SK-N-SH (cell line): ENCODE data around the gene CNTD1. TPM values are rescaled to one million over a fixed set of nuclear protein-coding genes. Genes with fewer than 3 reads are reported as not detected.

Source experiments
- CTCF ChIA-PET: fragments of 300-600, 350-600 bp; formaldehyde crosslinking; extraction: SDS; loops from one replicate; lab custom pipeline; 2021; lab: Yijun Ruan, JAX
- POLR2A ChIA-PET: fragments of 350-600 bp; sonication (Branson Sonifier 250); formaldehyde crosslinking; extraction: SDS; loops from one replicate; lab custom pipeline; 2020; ENCODE audit warnings: antibody characterized with exemption, inconsistent platforms; lab: Yijun Ruan, JAX
- DNase-seq: peaks from one replicate; pipeline ENCODE4 v3.0.0; 2012
- H2AFZ ChIP-seq: fragments of 200-600 bp; sonication (generic); 2 replicates; pipeline ENCODE4 v1.8.1; 2016; ENCODE audit warnings: antibody characterized with exemption, mild to moderate bottlenecking, low read depth
- H3F3A ChIP-seq: fragments of 200-600 bp; sonication (generic); replicated peaks from 2 replicates; pipeline ENCODE3; 2016; ENCODE audit warnings: antibody characterized with exemption, mild to moderate bottlenecking; ENCODE audit not compliant: insufficient read depth
- H3K27ac ChIP-seq, 2 experiments: fragments of 200-500 bp in 1 of 2; fragments of 200-600 bp in 1 of 2; sonication (Bioruptor generic) in 1 of 2; sonication (generic), shearing (Covaris generic) in 1 of 2; 2 replicates each; pipeline versions ENCODE4 v1.5.1 to v1.6.1; 2014 to 2016; ENCODE audit warnings: low read depth in 2 of 2, inconsistent platforms in 1 of 2, low read length in 1 of 2, mild to moderate bottlenecking in 1 of 2, mixed read lengths in 1 of 2
- H3K27me3 ChIP-seq: fragments of 200-600 bp; sonication (generic), shearing (Covaris generic); 2 replicates; pipeline ENCODE4 v1.6.1; 2016; ENCODE audit warnings: mixed run types; ENCODE audit not compliant: insufficient read depth
- H3K36me3 ChIP-seq, 2 experiments: fragments of 200-500 bp in 1 of 2; fragments of 200-600 bp in 1 of 2; sonication (Bioruptor generic) in 1 of 2; sonication (generic) in 1 of 2; replicated peaks in 1 of 2; 2 replicates each; pipeline versions ENCODE3 to v1.5.1; 2014 to 2016; ENCODE audit warnings: low read length in 1 of 2, mild to moderate bottlenecking in 1 of 2; ENCODE audit not compliant: insufficient read depth in 2 of 2, control insufficient read depth in 1 of 2
- H3K4me1 ChIP-seq, 2 experiments: fragments of 200-500 bp in 1 of 2; fragments of 200-600 bp in 1 of 2; sonication (Bioruptor generic) in 1 of 2; sonication (generic), shearing (Covaris generic) in 1 of 2; 2 replicates each; pipeline versions ENCODE4 v1.5.1 to v1.6.1; 2014 to 2016; ENCODE audit warnings: low read depth in 1 of 2, low read length in 1 of 2, mixed run types in 1 of 2; ENCODE audit not compliant: insufficient read depth in 2 of 2, control insufficient read depth in 1 of 2
- H3K4me2 ChIP-seq: fragments of 200-600 bp; sonication (generic), shearing (Covaris generic); 2 replicates; pipeline ENCODE4 v1.6.1; 2017; ENCODE audit warnings: mixed run types
- H3K4me3 ChIP-seq, 2 experiments: fragments of 200-500 bp in 1 of 2; fragments of 200-600 bp in 1 of 2; sonication (Bioruptor generic) in 1 of 2; sonication (generic), shearing (Covaris generic) in 1 of 2; 2 replicates each; pipeline versions ENCODE4 v1.5.1 to v1.8.1; 2014 to 2016; ENCODE audit warnings: low read depth in 2 of 2, inconsistent platforms in 1 of 2, low read length in 1 of 2, mild to moderate bottlenecking in 1 of 2, mixed read lengths in 1 of 2, moderate library complexity in 1 of 2
- H3K79me2 ChIP-seq: fragments of 200-600 bp; sonication (generic); 2 replicates; pipeline ENCODE4 v1.8.1; 2017; ENCODE audit warnings: mild to moderate bottlenecking; ENCODE audit not compliant: insufficient read depth
- H3K9ac ChIP-seq: fragments of 200-600 bp; sonication (generic); 2 replicates; pipeline ENCODE4 v1.6.1; 2017; ENCODE audit warnings: mixed run types
- H3K9me2 ChIP-seq: fragments of 200-600 bp; sonication (generic); 2 replicates; pipeline ENCODE4 v1.6.1; 2017; ENCODE audit warnings: mixed run types
- H3K9me3 ChIP-seq: fragments of 200-600 bp; sonication (generic); 2 replicates; pipeline ENCODE4 v1.6.1; 2017; ENCODE audit warnings: mixed run types, mild to moderate bottlenecking, moderate library complexity
- H4K20me1 ChIP-seq: fragments of 200-600 bp; sonication (generic); 2 replicates; pipeline ENCODE4 v1.6.1; 2017; ENCODE audit warnings: mild to moderate bottlenecking, mixed run types; ENCODE audit not compliant: insufficient read depth
- GATA2 ChIP-seq: sonication (generic); formaldehyde crosslinking; IDR thresholded peaks from 2 replicates; pipeline ENCODE4 v1.5.0; 2020; ENCODE audit warnings: mild to moderate bottlenecking, missing genetic modification reagents
- MEF2A ChIP-seq: IDR thresholded peaks from 2 replicates; pipeline ENCODE4 v1.4.0; 2012; ENCODE audit warnings: low read depth, borderline replicate concordance
- POLR2AphosphoS5 ChIP-seq: IDR thresholded peaks from 2 replicates; pipeline ENCODE4 v1.6.1; 2012; ENCODE audit warnings: low read depth, low read length
- RXRA ChIP-seq: IDR thresholded peaks from 2 replicates; pipeline ENCODE4 v1.4.0; 2012; ENCODE audit warnings: low read depth, mild to moderate bottlenecking, borderline replicate concordance
- SIN3A ChIP-seq: IDR thresholded peaks from 2 replicates; pipeline ENCODE4 v1.6.1; 2012; ENCODE audit warnings: low read depth, mild to moderate bottlenecking, low read length, moderate library complexity, borderline replicate concordance
- SMC3 ChIP-seq: IDR thresholded peaks from 2 replicates; pipeline ENCODE4 v1.6.1; 2012; ENCODE audit warnings: low read depth, low read length, improper control_type of control experiment
- YY1 ChIP-seq: IDR thresholded peaks from 2 replicates; pipeline ENCODE4 v1.4.0; 2012; ENCODE audit warnings: low read depth, mild to moderate bottlenecking
- WGBS: methylation state at CpG from one replicate; pipeline ENCODE4 v1.1.6; 2017; ENCODE audit warnings: low lambda C conversion rate; 5-methylcytosine and 5-hydroxymethylcytosine counted together
- polyA plus RNA-seq, 3 experiments: library from polyadenylated mRNA; depleted of rRNA; stranded (reverse); fragments of >200 nt; gene quantifications; 2 replicates each; pipeline ENCODE4 v1.2.3, GENCODE V29; 2012
- TF ChIP-seq, protein P1 (sequence below): IDR thresholded peaks from 2 replicates; pipeline ENCODE4; 2012
- TF ChIP-seq, protein P2 (sequence below): IDR thresholded peaks from 2 replicates; pipeline ENCODE4 v1.6.1; 2012; ENCODE audit warnings: mild to moderate bottlenecking, low read depth, low read length, moderate library complexity

CNTD1 gene
- polyA plus RNA-seq, 1 of the 3 experiments (the other 2 are of a cell fraction), result not detected

DNA sequence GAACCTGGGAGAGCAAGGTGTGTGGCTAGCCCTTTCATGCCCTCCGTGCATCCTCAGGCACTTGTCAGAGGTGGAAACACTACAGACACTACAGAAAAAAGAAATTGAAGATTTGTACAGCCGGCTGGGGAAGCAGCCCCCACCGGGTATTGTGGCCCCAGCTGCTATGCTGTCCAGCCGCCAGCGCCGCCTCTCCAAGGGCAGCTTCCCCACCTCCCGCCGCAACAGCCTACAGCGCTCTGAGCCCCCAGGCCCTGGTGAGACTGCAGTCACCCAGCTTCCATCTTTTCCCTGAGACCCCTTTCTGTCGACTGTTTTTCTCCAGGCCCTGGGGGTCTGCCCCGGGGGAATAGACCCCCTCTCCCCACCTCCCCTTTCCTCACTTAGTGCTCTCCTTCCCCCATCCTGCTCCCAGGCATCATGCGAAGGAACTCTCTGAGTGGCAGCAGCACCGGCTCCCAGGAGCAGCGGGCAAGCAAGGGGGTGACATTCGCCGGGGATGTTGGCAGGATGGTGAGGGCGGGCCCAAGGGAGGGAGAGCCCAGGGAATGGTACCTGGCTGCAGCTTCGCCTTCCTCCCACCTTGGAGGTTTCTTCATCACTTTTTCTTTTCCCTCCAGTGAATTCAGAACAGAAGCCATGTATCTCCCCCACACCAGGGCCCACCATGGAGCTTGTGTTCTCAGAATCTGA, 2.4 kb upstream of the CNTD1 start:
- no peaks in the 10 kb centered on the region for H4K20me1 ChIP-seq
- H3K4me2 ChIP-seq, result no peak overlapping the region
- ChIA-PET CTCF (interaction anchor here (0.9 to 1.3 kb wide), 3 partner anchors 24 to 219 kb away, joined by 4 to 5 read pairs (median 4); partner anchors contain the start of genes PSMC3IP and RAMP2), POLR2A (no interaction called here)
- no peaks in the 10 kb centered on the region for H3K36me3 ChIP-seq
- H2AFZ ChIP-seq, result no peak overlapping the region
- H3K27ac ChIP-seq, result no peak overlapping the region
- peaks cover 18% of the 10 kb centered on the region; the same call in 1 of the 2 replicates for H3K79me2 ChIP-seq
- no peak overlapping the region for H3K4me3 ChIP-seq
- peaks cover 8% of the 10 kb centered on the region for H3F3A ChIP-seq
- DNase-seq, result no peak
- TF ChIP-seq MEF2A (no peak), POLR2AphosphoS5 (no peak), SIN3A (no peak), YY1 (no peak), RXRA (no peak), SMC3 (no peak), GATA2 (CRISPR knock-in tag) (no peak)
- TF ChIP-seq, protein P1, sequence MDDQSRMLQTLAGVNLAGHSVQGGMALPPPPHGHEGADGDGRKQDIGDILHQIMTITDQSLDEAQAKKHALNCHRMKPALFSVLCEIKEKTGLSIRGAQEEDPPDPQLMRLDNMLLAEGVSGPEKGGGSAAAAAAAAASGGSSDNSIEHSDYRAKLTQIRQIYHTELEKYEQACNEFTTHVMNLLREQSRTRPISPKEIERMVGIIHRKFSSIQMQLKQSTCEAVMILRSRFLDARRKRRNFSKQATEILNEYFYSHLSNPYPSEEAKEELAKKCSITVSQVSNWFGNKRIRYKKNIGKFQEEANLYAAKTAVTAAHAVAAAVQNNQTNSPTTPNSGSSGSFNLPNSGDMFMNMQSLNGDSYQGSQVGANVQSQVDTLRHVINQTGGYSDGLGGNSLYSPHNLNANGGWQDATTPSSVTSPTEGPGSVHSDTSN, result no peak
- TF ChIP-seq, protein P2, sequence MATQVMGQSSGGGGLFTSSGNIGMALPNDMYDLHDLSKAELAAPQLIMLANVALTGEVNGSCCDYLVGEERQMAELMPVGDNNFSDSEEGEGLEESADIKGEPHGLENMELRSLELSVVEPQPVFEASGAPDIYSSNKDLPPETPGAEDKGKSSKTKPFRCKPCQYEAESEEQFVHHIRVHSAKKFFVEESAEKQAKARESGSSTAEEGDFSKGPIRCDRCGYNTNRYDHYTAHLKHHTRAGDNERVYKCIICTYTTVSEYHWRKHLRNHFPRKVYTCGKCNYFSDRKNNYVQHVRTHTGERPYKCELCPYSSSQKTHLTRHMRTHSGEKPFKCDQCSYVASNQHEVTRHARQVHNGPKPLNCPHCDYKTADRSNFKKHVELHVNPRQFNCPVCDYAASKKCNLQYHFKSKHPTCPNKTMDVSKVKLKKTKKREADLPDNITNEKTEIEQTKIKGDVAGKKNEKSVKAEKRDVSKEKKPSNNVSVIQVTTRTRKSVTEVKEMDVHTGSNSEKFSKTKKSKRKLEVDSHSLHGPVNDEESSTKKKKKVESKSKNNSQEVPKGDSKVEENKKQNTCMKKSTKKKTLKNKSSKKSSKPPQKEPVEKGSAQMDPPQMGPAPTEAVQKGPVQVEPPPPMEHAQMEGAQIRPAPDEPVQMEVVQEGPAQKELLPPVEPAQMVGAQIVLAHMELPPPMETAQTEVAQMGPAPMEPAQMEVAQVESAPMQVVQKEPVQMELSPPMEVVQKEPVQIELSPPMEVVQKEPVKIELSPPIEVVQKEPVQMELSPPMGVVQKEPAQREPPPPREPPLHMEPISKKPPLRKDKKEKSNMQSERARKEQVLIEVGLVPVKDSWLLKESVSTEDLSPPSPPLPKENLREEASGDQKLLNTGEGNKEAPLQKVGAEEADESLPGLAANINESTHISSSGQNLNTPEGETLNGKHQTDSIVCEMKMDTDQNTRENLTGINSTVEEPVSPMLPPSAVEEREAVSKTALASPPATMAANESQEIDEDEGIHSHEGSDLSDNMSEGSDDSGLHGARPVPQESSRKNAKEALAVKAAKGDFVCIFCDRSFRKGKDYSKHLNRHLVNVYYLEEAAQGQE, result no peak
- no peaks in the 10 kb centered on the region for H3K9me3 ChIP-seq
- H3K9ac ChIP-seq, result no peak overlapping the region
- H3K9me2 ChIP-seq, result no peaks in the 10 kb centered on the region
- WGBS, result 90% methylated on average over 17 of the region's 18 CpGs
- peaks cover 7 to 15% of the 10 kb centered on the region in 2 experiments; a peak in 1 of 4 replicates for H3K4me1 ChIP-seq
- H3K27me3 ChIP-seq, result no peaks in the 10 kb centered on the region
